IPS-20b (cell line): ENCODE measurements around the gene DOCK10.

Experiments used
- H3K27ac ChIP-seq: one replicate; pipeline ENCODE4 v1.5.1; 2013; ENCODE audit warnings: low read length
- H3K27me3 ChIP-seq: 2 replicates; pipeline ENCODE4 v1.6.1; 2013; ENCODE audit warnings: mild to moderate bottlenecking, low read length, inconsistent platforms; ENCODE audit not compliant: insufficient read depth
- H3K36me3 ChIP-seq: 2 replicates; pipeline ENCODE4 v1.6.1; 2013; ENCODE audit warnings: low read depth, mild to moderate bottlenecking, inconsistent platforms, low read length, moderate library complexity; ENCODE audit not compliant: insufficient read depth
- H3K4me1 ChIP-seq: 2 replicates; pipeline ENCODE4 v1.6.1; 2013; ENCODE audit warnings: mild to moderate bottlenecking, control low read depth, inconsistent platforms, low read length, moderate library complexity; ENCODE audit not compliant: insufficient read depth
- H3K4me3 ChIP-seq: 2 replicates; pipeline ENCODE4 v1.5.1; 2013; ENCODE audit warnings: mild to moderate bottlenecking, low read length, inconsistent platforms
- H3K9ac ChIP-seq: 2 replicates; pipeline ENCODE4 v1.6.1; 2013; ENCODE audit warnings: low read depth, mild to moderate bottlenecking, inconsistent platforms, low read length, moderate library complexity
- H3K9me3 ChIP-seq: 2 replicates; pipeline ENCODE4 v1.6.1; 2013; ENCODE audit warnings: mild to moderate bottlenecking, low read depth, low read length, inconsistent platforms; ENCODE audit not compliant: insufficient read depth

Gene DOCK10

DNA sequence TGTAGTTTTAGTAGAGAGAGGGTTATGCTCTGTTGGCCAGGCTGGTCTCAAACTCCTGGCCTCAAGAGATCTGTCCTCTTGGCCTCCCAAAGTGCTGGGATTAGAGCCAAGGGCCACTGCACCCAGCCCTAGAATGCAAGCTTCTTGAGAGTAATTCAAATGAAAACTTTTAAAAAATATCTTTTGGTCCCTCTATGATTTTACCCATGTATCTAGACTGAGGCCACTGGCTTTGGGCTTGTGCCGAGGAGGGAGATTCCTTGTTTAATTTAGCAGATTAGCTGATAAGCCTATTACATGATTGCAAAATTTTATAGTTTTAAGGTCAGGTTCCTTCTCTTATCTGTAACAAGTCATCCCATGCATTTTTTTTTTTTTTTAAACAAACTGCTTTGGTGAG, 266.6 kb downstream of the DOCK10 start:
- no peaks in the 10 kb centered on the region for H3K36me3 ChIP-seq
- no peak overlapping the region for H3K9ac ChIP-seq
- no peaks in the 10 kb centered on the region for H3K4me1 ChIP-seq
- H3K27ac ChIP-seq, result no peak overlapping the region
- H3K9me3 ChIP-seq, result no peaks in the 10 kb centered on the region; the same call in 1 of the 2 replicates
- H3K4me3 ChIP-seq, result no peak overlapping the region
- no peaks in the 10 kb centered on the region for H3K27me3 ChIP-seq

DNA sequence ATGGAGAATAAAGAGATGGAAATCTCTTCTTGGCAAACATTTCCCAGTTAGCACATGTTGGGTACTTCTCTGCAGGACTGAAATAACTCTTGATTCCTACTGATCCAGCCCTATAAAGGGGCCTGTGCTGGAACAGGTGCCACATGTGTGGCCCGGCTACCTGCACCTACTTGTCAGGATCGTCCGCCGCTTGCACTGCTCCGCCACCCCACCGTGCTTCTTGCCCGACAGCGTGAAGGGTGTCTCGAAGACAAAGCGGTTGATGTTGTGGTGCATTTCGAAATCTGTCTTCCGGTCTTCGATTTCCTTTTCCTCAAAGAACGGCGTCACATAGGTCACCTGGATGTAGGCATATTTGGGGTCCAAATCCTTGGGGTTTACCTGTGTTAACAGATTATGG, 267.5 kb downstream of the DOCK10 start:
- Histone ChIP-seq H3K4me3 (no peak overlapping the region), H3K27me3 (no peaks in the 10 kb centered on the region), H3K9ac (no peak overlapping the region), H3K27ac (no peak overlapping the region), H3K4me1 (no peaks in the 10 kb centered on the region), H3K36me3 (no peaks in the 10 kb centered on the region), H3K9me3 (no peaks in the 10 kb centered on the region; the same call in 1 of the 2 replicates)

DNA sequence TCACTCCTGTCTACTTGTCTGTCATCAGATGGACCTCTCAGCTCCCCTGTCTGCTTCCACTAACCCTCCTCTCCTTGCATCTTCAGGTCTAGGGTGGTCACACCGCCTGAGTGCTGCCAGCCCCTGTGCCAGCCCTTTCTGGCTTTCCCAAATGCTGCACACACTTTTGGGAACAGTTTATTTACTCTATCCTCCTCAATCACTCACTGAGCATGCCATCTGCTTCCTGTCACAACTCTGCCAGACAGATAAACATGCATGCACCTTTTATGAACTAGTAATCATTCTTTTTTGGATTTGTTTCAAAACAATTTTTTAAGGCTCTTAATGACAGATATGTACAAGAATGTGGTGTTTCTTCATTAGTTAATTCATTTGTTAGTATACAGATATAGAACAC, 269.8 kb downstream of the DOCK10 start:
- Histone ChIP-seq H3K27me3 (no peaks in the 10 kb centered on the region), H3K27ac (no peak overlapping the region)

DNA sequence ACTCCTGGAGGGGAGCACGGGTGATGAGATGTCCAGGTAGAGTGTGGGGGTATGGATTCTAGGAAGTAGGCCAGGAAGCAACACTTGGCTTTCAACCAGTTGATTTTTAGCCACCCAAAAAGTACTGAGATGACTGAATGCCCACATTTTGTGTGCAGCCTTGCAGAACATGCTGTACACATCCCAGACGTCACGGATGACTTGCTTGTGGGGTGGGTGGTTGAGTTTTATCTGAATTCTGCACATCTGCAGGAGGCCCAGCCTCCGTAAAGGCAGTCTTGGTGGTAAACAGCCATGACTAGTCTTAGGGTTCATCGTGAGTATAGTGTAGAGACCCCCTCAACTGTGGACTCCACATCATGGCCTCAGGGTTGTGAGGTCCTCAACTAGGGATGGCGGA, 272.8 kb downstream of the DOCK10 start:
- no peak overlapping the region for H3K4me3 ChIP-seq
- H3K9ac ChIP-seq, result no peak overlapping the region
- no peaks in the 10 kb centered on the region for H3K27me3 ChIP-seq
- no peaks in the 10 kb centered on the region for H3K36me3 ChIP-seq
- H3K4me1 ChIP-seq, result no peaks in the 10 kb centered on the region
- no peaks in the 10 kb centered on the region; the same call in 1 of the 2 replicates for H3K9me3 ChIP-seq
- H3K27ac ChIP-seq, result no peak overlapping the region

More for the DNA sequence above, 269.8 kb downstream of the DOCK10 start:
- no peaks in the 10 kb centered on the region for H3K36me3 ChIP-seq
- H3K9me3 ChIP-seq, result no peaks in the 10 kb centered on the region; the same call in 1 of the 2 replicates
- no peak overlapping the region for H3K4me3 ChIP-seq
- no peak overlapping the region for H3K9ac ChIP-seq
- H3K4me1 ChIP-seq, result no peaks in the 10 kb centered on the region

DNA sequence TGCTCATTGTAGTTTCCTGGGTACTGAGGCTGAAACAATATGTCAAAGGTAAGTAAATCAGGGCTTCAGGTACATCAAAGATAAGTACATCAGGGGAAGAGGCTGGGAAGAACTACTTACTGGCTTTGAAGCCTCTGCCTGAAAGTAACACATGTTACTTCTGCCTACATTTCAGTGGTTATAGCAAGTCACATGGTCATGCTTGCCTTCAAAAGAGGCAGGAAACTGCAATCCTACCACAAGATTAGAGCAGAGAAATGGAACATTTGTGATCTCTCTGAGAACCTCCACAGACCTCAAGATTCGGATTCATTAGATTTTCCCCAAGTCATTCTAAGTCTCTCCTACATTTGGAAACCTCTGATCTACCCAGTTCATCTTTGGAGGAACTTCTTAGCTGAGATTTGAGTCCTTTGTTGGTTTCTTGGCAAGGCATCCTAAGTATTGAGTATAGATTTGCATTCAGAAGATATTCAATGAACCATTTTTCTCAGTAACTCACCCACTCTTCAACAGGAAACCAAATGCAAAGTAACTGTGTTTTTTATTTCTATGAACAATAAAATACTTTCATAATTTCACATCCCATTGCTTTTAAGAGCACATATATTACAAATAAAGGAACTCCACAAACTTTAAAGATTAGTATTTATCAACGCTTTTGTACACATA, 277.6 kb downstream of the DOCK10 start:
- Histone ChIP-seq H3K27me3 (no peaks in the 10 kb centered on the region), H3K4me1 (no peaks in the 10 kb centered on the region), H3K4me3 (no peak overlapping the region), H3K9ac (no peak overlapping the region), H3K36me3 (no peaks in the 10 kb centered on the region), H3K9me3 (no peaks in the 10 kb centered on the region; the same call in 1 of the 2 replicates), H3K27ac (no peak overlapping the region)

DNA sequence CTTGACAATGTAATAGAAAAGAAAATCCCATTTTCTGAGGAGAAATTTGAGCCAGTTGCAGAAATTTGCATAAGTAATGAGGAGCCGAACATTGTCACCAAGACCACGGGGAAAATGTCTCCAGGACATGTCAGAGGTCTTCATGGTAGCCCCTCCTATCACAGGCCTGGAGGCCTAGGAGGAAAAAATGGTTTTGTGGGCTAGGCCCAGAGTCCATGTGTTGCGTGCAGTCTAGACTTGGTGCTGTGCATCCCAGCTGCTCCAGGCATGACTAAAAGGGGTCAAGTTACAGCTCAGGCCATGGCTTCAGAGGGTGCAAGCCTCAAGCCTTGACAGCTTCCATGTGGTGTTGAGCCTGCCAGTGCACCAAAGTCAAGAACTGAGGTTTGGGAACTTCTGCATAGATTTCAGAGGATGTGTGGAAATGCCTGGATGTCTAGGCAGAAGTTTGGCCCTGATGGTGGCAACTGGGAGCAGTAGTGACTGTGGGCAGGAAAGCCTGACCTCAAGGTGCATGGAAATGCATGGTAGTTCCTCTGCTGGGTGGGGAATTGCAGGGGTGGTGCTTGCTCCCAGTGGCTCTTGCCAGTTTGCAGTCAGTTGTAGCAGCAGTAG, 284.2 kb downstream of the DOCK10 start:
- no peaks in the 10 kb centered on the region for H3K36me3 ChIP-seq
- no peaks in the 10 kb centered on the region for H3K27me3 ChIP-seq
- no peaks in the 10 kb centered on the region for H3K4me1 ChIP-seq
- H3K4me3 ChIP-seq, result no peak overlapping the region
- no peak overlapping the region for H3K27ac ChIP-seq
- H3K9ac ChIP-seq, result no peak overlapping the region
- H3K9me3 ChIP-seq, result peaks cover 29% of the 10 kb centered on the region

DNA sequence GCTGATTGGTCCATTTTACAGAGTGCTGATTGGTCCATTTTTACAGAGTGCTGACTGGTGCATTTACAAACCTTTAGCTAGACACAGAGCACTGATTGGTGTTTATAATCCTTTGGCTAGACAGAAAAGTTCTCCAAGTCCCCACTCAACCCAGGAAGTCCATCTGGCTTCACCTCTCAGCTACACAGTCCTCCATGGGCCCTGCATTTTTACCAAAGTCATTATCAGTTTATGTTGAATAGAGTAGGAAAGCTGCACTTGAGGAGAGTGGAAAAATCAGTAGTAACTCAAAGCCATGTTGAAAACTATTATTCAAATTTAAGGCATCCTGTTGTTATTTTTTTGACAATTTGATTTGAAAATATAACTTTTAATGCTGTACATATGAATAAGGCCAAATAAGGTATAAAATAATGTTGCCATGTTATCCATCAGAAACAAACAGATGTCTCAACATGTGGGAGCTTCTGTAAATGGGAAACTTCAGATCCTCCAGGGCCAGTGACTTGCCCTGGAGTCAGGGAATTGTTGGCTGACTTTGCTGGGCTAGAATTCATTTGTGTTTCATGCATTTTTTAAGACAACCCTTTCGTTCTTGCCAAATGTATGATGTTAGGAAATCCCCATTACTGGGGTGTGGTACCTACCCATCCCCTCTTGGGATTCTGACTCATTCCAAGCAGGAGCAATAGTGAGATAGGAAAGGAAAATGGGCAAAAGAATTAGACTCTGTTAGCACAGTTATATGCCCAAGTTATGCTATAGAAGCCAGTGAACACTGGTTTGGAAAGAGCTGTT, 288.3 kb downstream of the DOCK10 start:
- no peaks in the 10 kb centered on the region for H3K27me3 ChIP-seq
- peaks cover 26% of the 10 kb centered on the region for H3K9me3 ChIP-seq
- H3K9ac ChIP-seq, result no peak overlapping the region
- H3K27ac ChIP-seq, result no peak overlapping the region
- no peak overlapping the region for H3K4me3 ChIP-seq
- no peaks in the 10 kb centered on the region for H3K4me1 ChIP-seq
- no peaks in the 10 kb centered on the region for H3K36me3 ChIP-seq

DNA sequence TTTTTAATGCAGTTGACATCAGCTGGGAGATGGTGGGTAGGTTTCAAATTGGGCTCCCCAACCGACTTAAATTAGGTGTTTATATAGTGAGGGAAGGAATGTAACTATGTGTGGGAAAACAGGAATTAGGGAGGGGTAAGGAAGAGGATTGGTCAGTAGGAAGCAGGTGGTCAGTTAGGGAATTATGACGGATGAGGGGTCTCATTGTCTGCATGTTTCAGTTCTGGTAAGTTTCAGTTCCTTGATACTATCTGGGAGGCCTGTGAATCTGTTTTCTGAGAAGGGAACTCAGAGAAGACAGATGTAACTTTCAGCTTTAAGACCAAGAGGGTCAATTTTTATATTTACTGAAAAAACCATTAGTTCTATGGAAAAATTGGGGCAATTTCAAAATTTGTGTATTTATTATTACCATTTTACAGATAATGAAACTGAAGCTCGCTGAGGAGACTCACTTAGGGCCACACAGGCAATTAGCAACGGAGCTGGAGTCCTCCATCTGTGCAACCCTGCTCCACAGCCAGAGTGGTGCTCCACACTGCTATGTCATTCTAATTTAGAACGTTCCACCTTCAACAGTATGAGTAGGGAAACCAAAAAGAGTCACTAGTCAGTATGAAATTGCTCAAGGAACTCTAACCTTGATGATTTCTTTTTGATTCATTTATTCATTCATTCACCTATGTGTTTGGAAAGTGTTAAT, 290.1 kb downstream of the DOCK10 start:
- H3K36me3 ChIP-seq, result no peaks in the 10 kb centered on the region
- H3K4me1 ChIP-seq, result no peaks in the 10 kb centered on the region
- no peak overlapping the region for H3K4me3 ChIP-seq
- no peak overlapping the region for H3K27ac ChIP-seq
- no peak overlapping the region for H3K9ac ChIP-seq
- H3K9me3 ChIP-seq, result peaks cover 10% of the 10 kb centered on the region
- H3K27me3 ChIP-seq, result no peaks in the 10 kb centered on the region

DNA sequence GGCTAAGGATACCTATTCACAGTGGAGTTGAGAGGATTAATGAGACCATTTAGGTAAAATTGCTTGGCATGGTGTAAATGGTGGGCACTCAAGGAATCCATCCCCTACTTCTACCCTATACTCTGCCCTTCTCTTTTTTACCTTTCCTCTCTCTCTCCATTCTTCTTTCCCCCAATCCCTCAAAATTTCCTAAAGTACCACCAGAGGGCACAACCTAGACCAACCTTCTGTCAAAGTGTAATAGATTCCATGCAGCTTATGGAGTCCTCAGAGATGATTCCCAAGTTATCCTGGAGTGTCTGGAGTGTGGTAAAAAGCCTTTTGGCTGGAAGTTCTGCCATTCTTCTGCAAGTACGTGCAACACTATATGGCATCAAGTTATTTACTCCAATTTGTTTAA, 293.1 kb downstream of the DOCK10 start:
- Histone ChIP-seq H3K9me3 (no peaks in the 10 kb centered on the region; the same call in none of the 2 replicates), H3K27ac (no peak overlapping the region), H3K27me3 (no peaks in the 10 kb centered on the region), H3K4me3 (no peak overlapping the region), H3K9ac (no peak overlapping the region), H3K4me1 (no peaks in the 10 kb centered on the region), H3K36me3 (no peaks in the 10 kb centered on the region)

DNA sequence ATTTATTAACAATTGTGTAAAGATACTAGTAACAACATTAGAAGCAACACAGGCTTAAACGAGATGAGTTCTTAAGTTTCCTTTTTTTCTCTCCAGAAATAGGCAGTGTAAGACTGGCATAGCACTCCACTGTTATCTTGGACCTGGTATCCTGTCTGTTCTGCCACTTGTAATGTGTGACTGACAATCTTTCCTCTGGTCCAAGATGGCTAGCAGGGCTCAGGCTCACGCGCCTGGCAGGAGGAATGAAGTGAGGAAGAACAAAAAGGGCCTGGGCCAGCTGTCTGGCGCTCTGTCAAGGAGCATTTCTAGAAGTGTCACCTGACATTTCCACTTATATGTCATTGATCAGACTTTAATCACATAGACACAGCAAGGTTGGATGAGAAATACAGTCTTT, 294.5 kb downstream of the DOCK10 start:
- Histone ChIP-seq H3K27me3 (no peaks in the 10 kb centered on the region), H3K4me3 (no peak overlapping the region), H3K9me3 (no peaks in the 10 kb centered on the region; the same call in 1 of the 2 replicates), H3K36me3 (no peaks in the 10 kb centered on the region), H3K27ac (no peak overlapping the region), H3K9ac (no peak overlapping the region), H3K4me1 (no peaks in the 10 kb centered on the region)

DNA sequence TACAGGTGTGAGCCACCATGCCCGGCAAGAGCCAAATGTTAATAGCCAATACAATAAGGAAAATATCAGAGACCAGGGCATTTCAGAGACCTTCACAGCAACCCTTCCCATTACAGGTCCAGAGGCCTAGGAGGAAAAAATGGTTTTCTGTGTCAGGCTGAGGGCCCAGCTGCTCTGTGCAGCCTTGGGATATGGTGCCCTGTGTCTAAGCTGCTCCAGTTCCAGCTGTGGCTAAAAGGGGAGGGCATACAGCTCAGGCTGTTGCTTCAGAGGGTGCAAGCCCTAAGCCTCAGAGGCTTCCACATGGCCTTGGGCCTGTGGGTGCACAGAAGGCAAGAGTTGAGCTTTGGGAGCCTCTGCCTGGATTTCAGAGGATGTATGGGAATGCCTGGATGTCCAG, 306.0 kb downstream of the DOCK10 start:
- Histone ChIP-seq H3K9me3 (peaks cover 33% of the 10 kb centered on the region), H3K9ac (no peak overlapping the region), H3K36me3 (no peaks in the 10 kb centered on the region), H3K27ac (no peak overlapping the region), H3K4me1 (no peaks in the 10 kb centered on the region), H3K27me3 (no peaks in the 10 kb centered on the region), H3K4me3 (no peak overlapping the region)
